ENCODE results near the gene XPO1.
"Not testable (repeated sequence)": the region's sequence is repeated elsewhere in the genome, so short reads cannot be mapped to it uniquely, and the experiment has no call there.

Gene XPO1, protein sequence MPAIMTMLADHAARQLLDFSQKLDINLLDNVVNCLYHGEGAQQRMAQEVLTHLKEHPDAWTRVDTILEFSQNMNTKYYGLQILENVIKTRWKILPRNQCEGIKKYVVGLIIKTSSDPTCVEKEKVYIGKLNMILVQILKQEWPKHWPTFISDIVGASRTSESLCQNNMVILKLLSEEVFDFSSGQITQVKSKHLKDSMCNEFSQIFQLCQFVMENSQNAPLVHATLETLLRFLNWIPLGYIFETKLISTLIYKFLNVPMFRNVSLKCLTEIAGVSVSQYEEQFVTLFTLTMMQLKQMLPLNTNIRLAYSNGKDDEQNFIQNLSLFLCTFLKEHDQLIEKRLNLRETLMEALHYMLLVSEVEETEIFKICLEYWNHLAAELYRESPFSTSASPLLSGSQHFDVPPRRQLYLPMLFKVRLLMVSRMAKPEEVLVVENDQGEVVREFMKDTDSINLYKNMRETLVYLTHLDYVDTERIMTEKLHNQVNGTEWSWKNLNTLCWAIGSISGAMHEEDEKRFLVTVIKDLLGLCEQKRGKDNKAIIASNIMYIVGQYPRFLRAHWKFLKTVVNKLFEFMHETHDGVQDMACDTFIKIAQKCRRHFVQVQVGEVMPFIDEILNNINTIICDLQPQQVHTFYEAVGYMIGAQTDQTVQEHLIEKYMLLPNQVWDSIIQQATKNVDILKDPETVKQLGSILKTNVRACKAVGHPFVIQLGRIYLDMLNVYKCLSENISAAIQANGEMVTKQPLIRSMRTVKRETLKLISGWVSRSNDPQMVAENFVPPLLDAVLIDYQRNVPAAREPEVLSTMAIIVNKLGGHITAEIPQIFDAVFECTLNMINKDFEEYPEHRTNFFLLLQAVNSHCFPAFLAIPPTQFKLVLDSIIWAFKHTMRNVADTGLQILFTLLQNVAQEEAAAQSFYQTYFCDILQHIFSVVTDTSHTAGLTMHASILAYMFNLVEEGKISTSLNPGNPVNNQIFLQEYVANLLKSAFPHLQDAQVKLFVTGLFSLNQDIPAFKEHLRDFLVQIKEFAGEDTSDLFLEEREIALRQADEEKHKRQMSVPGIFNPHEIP (N-terminal part only)

DNA sequence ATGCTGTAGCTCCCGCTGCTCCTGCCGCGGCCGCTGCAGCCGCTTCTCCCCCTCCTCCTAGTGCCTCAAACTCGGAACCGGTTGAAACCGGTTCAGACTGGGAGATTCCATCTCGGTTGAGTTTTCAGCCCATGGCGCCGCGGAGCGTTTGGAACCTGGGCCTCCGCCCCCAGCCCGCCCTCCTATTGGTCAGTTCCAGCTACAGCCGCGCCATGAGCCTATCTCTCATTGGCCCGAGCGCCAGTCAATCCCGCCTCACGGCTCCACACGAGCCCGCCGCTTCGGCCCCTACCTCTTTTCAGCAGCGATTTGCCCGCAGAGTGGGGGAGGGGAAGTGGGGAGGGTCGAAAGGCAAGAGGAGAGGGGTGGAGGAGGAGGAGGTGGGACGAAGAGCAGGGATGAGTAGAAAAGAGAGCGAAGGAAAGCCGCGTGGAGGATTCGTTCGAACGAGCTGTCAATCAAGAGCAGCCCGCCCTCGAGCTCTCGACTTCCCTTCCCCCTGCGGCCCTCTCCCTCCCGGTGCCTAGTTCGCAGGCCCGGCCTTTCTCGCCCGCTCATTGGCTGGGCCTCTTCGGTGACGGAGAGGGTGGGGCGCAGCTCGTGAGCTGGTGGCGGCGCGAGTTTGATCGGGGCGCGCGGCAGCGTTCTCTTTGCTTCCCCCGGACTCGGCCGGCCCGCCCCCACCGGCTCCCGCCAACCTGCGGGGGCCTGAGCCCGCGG lies at the start of gene XPO1:
Gene XPO1, minus strand, starts transcription at position 157 of the 720 bp plus-strand sequence. CDS start 4,459 bp downstream, outside the sequence.
- peak; percentile 98 for DNase-seq (ENCODE audit: low read depth)

DNA sequence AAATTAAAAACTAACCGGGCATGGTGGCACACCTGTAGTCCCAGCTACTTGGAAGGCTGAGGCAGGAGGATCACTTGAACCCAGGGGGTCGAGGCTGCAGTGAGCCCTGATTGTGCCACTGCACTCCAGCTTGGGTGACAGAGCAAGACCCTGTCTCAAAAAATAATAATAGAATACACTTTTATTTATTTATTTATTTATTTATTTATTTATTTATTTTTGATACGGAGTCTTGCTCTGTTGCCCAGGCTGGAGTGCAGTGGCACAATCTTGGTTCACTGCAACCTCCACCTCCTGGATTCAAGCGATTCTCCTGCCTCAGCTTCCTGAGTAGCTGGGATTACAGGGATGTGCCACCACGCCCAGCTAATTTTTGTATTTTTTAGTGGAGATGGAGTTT lies 48.8 kb upstream of the XPO1 start:
- not testable (repeated sequence) for DNase-seq (ENCODE audit: low read depth)

DNA sequence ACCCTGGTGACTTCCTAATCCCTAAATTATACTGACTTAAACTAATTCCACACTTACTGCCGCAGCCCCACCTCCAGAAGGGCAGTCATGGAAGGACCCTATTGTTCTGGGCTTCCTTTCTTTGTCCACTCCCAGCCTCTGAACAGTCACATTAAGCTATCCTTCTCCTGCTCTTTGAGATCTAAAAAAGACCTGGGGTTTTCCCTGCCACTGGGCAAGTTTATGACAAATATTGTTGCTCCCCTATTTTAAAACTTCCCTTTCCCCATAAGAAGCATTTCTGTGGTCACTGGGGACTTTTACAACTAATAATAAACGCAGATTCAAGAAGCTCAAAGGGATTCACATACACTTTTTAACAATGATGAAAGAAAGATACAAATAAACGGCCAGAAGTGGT lies 47.2 kb upstream of the XPO1 start:
- DNase-seq (ENCODE audit: low read depth): no peak

DNA sequence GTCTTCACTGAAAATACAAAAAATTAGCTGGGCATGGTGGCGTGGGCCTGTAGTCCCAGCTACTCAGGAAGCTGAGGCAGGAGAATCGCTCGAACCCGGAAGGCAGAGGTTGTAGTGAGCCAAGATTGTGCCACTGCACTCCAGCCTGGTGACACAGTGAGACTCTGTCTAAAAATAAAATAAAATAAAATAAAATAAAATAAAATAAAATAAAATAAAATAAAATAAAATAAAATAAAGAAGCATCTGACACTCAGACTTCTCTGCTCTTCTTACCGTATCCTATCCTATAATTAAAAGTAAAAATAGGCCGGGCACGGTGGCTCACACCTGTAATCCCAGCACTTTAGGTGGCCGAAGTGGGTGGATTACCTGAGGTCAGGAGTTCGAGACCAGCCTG lies 46.2 kb upstream of the XPO1 start:
- not testable (repeated sequence) for DNase-seq (ENCODE audit: low read depth)

DNA sequence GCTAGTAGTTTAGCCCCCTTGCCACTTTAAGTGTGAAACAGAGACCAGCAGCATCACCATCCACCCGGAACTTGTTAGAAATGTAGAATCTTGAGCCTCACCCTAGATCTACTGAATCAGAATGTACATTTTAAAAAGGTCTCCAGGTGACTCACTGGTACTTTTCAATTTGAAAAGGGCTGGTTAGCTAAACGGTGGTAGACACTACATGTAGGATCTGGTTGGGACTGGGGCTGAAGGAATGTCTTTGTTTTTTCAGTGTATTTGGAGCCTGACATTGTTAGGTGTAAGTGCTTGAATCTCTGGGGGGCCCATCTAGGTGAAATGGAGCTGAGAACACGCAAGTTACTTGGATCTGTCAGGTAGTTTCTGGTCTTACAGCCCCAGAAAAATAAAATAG lies 44.0 kb upstream of the XPO1 start:
- no peak for DNase-seq (ENCODE audit: low read depth)

DNA sequence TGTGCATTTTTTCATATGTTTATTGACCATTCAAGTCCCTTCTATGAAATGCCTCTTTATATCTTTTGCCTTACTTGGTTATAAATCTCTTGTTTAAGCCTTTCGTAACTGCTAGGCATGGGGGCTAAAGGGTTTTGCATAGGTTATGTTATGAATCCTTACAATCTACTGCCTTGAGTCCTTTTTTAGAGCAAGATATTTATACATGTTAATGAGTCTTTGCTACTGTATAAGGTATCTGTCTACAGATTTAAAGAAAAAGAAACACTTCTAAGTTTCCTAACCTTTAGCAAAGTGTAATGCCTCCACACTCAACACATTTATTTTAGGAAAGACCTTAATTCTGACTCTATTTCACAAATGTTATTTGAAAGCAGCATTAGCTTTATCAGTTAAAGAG lies 43.6 kb upstream of the XPO1 start:
- no peak for DNase-seq (ENCODE audit: low read depth)

DNA sequence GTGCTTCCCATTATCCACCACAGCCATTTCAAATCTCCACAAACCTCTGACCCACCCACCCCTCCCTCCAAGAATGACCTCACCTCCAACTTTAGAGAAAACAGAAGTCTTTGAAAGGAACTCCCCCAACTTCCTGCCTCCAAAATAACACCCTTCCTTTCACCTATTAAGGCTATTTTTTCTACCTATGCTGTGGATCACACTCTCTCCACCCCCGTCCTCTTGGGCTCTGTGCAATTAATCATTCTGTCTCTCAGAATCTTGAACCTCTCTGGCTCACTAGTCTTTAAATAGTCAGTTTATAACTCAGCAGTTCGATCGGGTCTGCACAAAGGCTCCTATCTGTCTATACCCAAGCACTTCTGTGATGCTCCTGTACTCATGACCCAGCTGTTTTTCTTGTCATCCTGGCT lies 37.3 kb upstream of the XPO1 start:
- no peak for DNase-seq (ENCODE audit: low read depth)

DNA sequence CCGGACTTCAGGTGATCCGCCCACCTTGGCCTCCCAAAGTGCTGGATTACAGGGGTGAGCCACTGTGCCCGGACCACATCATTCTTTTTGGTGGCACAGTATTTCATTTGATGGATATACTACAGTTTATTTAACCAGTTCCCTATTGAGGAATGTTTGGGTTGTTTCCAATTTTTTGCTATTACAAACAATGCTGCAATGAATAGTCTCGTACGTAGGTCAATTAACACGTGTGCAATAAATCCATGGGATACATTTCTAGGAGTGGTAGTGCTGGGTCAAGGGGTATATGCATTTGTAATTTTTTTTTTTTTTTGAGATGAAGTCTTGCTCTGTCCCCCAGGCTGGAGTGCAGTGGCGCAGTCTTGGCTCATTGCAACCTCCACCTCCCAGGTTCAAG lies 28.4 kb upstream of the XPO1 start:
- no peak for DNase-seq (ENCODE audit: low read depth)

DNA sequence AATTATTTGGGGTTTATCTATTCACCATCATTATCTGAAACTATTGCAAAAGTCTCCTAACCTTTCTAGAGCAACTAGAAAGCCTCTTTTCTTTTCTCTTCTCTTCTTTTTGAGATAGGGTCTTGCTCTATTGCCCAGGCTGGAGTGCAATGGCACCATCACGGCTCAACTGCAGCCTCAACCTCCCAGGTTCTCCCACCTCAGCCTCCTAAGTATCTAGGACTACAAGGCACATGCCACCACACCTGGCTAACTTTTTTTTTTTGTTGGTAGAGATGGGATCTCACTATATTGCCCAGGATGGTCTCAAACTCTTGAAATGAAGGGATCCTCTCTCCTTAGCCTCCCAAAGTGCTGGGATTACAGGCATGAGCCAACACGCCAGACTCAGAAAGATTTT lies 24.5 kb upstream of the XPO1 start:
- no peak for DNase-seq (ENCODE audit: low read depth)

DNA sequence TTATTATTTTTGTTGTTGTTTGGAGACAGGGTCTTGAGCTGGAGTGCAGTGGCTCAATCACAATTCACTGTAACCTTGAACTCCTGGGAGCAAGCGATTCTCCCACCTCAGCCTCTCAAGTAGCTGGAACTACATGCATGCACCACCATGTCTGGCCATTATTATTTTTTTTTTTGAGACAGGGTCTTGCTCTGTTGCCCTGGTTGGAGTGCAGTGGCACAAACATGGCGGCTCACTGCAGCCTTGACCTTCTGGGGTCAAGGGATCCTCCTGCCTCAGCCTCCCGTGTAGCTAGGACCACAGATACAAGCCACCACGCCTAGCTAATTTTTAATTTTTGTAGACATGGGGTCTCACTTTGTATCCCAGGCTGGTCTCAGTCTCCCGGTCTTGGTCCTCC lies 20.0 kb upstream of the XPO1 start:
- no peak for DNase-seq (ENCODE audit: low read depth)

DNA sequence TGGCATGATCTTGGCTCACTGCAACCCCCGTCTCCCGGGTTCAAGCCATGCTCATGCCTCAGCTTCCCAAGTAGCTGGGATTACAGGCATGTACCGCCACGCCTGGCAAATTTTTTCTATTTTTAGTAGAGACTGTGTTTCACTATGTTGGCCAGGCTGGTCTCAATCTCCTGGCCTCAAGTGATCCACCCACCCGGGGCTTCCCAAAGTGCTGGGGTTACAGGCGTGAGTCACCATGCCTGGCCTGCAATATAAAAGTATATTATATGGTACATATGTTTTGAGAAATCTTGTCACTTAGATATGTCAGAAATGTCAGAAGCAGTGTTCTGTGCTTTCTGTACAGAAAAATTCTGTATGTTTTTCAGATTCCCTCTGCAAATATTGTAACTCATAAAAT lies 19.2 kb upstream of the XPO1 start:
- DNase-seq (ENCODE audit: low read depth): no peak

DNA sequence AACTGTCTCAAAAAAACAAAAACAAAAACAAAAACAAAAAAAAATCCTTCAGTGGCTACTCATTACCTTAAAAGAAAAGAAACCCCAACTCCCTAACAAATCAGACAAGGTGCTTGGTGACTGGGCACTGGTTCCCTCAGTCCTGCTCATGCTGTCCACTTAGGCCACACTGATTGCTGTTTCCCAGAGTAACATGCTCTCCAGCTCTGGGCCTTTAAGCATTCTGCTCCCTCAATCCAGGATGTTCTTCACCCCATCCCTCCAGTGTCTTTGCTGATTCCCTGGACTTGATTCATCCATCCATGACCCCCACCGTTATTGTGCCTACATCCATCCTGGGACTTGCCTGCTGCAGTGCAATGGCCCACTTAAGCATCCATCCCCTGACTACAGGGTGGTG lies 16.4 kb upstream of the XPO1 start:
- no peak for DNase-seq (ENCODE audit: low read depth)

DNA sequence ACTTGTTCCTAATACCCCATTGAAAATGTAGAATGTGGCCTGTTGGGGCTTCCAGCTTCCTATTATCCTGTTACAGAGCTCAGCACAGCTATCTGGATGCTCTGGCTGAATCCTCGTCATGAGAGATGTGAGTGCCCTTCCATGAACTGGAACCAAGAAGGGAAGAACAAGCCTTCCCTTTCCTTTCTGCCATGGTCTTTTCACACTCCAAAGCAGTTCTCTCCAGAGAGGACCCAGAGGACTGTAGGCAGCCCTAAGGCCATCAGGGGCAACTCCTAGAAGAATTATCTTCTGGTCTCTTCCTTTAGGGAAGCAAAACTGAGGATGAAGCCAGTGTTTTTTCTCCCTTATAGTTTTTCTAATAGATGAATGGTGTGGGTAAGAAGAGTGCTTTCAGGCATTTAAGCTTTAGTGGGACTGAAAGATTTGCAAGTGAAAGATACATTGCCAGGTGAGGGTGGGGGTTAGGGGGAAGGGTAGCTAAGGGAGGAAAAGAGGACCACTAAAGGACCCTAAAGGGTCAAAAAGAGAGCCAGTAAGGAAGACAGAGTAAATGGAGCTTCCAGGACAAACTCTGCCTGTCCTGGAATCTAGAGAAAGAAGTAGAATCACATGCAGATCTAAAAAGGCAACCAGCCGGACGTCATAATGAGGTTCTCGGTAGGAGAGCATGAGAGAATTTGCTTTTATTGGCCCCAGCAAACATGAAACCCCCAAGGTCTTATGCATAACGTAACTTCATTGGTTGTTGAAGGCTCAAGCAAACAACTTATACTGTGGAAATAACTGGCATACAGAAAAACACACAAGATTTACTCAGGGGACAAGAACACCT lies 12.4 kb upstream of the XPO1 start:
- DNase-seq (ENCODE audit: low read depth): no peak

DNA sequence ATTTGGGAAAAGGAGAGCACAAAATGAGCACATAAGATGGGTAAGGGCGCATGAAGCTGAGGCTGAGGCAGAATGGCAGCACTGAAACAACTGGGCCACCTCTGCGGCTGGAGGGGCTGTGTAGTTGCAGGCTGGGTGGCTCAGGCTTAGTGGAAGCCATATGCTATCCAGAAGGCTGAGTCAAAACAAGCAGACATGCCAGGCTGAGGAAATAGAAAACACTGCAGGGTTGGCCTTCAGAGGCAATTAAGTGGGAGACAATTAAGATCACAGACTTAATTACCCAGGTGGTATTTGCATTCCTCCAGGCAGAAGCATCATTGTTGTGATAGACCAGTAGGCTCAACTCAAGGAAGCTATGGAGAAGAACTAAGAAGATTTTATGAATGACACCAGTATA lies 11.4 kb upstream of the XPO1 start:
- DNase-seq (ENCODE audit: low read depth): no peak

DNA sequence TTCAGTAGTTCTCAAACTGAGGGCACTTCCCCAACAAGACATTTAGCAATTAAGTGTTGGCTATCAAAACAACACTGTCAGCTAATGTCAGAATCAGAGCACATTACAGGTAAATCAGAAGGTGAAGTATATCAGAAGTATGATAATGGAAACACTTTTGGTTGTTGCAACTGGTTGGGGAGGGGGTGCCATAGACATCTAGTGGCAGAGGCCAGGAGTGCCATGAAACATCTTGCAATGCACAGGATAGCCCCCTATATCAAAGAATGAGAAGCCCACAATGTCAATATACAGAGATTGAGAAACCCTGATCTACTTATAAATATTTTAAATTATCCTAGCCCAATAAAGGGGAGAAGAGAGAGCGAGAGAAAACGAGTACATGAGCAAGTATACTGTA lies 4.9 kb upstream of the XPO1 start:
- no peak for DNase-seq (ENCODE audit: low read depth)

DNA sequence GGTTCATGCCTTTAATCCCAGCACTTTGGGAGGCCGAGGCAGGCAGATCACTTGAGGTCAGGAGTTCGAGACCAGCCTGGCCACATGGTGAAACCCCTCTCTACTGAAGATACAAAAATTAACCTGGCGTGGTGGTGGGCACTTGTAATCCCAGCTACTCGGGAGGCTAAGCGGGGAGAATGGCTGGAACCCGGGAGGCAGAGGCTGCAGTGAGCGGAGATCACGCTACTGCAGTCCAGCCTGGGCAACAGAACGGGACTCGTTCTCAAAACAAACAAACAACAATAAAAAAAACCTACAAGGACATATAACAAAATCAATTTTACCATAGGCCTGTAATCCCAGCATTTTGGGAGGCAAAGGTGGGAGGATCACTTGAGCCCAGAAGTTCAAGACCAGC lies 2.0 kb upstream of the XPO1 start:
- DNase-seq (ENCODE audit: low read depth): not testable (repeated sequence)

DNA sequence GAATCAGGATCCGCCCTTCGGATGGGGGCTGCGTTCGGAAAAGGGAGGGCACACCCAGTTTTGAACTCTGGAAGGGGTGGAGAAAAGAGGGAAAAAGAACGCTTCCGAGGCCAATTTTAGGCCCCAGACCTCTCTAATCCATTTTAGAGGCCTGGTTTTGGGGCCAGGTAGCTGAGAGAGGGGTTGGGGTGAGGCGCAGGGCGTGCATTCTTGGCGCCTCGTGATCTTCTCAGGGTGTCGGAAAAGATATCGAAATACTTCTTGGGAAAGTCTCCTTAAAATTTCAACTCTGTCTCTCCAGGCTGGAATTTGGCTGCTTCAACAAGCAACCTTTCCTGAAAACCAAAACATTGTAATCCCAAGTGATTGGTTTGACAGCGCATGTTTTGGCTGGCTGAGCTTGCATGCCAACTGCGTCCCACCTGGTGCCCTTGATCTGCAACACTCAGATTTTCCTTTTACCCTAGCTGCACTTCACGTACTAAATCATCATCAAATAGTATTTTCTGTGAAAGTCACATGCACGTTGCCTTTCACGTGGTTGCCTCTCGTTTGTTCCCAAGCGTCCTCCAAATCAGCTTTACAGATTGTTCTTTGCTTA lies 864 bp upstream of the XPO1 start:
- peak; percentile 31 for DNase-seq (ENCODE audit: low read depth)

DNA sequence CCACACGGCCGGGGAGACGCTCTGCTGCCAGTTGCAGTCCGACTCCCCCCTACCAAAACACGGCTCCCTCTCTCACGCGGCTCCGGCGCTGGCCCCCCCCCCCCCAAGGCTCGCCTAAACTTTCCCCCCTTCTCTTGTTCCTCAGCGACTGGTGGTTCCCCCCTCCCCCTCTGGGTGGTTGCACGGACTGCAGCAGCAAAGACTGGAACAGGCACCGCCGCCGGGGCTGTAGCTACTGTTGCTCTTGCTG lies 281 bp downstream of the XPO1 start:
- no peak for DNase-seq (ENCODE audit: low read depth)

DNA sequence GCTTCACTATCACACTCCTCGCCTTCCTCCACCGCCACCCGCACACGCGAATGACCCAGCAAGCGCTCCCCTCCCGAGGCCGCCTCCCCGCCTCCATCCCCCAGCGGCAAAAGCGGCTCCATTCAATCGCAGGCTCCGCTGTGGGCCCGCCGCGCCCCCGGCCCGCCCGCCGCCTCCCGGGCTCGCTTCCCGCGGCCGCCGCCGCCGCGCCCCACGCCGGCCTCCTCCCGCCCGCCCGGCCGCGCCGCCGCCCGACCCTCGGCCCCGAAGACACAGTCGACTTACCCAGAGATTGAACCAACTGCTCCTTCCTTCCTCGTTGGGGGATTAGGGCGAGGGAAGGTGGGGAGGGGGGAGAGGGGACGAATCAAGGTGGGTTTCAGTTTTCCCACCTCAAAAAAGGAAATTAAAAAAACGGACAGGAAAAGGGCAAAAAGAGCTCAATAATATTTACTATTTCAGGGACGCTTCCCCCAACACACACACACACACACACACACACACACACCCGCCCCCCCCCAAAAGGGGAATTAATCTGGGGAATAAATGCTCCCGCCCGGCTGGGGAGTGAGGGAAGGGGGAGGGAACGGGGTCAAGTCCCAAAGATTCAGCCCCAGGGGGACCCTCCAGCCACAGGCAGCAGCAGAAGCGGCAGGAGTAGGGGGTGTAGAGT lies 743 bp downstream of the XPO1 start:
- DNase-seq (ENCODE audit: low read depth): peak; percentile 39

DNA sequence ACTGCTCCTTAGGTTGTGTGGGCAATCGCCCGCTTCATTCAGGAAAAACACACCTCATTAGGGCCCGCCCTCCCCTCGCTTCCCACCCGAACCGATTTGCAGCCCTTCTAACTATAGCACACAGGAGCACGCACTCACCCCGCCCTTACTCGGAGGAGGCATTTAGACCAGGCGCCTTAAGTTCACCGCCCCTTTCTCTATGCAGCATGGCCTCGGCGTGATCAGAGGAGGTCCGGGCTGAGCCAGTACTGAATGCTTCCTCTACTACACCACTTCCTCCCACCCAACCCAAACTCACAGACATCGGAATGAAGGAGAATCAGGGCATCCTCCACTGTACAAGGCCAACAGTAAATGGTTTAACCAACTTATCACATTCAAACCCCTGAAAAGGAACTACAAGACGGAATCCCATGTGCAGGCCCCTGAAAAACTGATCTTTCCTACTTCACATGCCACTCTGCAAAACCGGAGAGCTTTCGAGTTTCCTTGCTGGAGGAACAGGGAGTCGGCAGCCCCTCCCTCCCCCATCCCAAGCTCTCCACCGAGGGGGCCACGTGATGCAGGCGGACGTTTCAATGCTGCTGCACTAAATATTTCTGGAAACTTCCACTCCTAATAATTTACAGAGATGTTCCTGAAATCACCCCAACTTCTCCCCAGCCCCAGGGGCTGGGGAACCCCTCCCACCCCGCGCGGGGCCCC lies 1.4 kb downstream of the XPO1 start:
- peak; percentile 72 for DNase-seq (ENCODE audit: low read depth)
